NCI-H524 treated with DMSO at 0.1 percent for 48 hours (cell line): ENCODE measurements around the gene MED26.

Source experiments
- DNase-seq: peaks from one replicate; lab custom pipeline; 2025; lab: John Stamatoyannopoulos, UW

Gene MED26

DNA sequence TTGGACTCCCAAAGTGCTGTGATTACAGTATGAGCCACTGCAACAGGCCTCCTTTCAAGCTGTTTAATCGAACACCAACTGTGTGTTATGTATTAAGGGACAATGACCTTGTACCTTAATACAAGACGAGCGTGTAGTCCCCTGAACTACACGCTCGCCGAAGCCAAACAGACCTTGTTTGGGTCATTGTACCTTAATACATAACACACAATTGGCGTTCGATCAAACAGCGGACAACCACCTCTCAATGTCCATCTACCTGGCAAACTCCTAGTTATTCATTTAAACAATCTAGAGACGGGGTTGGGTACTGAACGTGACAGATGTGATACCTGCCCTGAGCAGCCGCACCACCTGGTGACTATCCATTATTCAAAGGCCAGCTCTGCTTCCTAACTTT is 87.1 kb downstream of the MED26 start:
- DNase-seq: no peak

DNA sequence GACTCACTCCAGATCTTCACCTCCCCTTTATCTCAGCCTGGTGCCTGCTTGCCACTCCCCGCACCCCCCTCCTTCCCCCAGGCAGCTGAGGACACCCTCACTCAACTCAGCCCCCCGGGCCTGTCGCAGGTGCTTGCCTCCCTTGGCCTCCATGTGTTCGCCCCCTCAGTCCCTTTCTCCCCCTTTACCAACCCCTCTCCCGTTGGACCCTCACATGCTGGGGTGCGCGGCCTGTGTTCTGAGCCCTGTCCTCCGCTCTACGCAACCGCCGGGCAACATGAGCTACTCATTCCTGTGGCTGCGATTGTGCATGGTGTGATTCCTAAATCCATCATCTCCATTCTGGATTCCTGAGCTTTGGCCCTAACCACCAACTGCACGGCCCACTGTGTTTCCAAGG is 90.9 kb downstream of the MED26 start:
- DNase-seq: no peak

GRCh38 chr19:16536130-16536529 is 91.9 kb downstream of the MED26 start:
- no peak for DNase-seq

DNA sequence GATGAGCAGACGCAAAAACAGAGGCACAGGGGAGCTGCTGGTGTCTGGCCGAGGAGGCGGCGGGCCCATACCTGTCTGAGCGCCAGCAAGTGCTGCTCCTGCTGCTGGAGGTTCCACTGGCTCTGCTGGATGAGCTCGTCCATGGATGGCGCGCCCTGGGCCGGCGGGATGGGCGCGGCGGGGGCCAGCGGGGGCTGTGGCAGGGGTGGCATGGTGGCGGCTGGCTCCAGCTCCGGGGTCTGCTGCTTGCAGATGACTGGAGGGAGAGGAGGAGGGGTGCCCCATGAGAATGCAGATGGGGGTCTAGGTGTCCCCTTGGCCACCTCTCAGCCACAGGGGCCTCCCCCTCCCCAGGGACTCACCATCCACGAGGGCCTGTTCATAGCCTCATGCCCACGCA is 92.6 kb downstream of the MED26 start:
- no peak for DNase-seq

GRCh38 chr19:16532440-16533234 is 95.4 kb downstream of the MED26 start:
- no peak for DNase-seq

DNA sequence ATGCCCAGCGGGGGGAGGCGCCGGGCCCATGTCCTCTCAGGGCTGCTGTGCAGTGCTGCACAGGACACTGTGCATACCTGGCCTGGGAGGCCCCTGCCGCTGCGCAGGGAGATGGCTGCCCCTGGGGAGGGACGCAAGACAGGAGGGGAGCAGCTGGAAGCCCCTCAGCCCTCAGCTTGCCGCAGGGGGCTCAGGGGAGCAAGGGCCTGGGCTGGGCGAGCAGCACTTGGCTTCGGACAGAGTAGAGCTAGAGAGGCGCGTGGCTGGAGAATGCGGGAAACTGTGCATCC is 96.7 kb downstream of the MED26 start:
- DNase-seq: no peak

- DNase-seq: no peak
Measured at GRCh38 chr19:16530540-16531379, 97.2 kb downstream of the MED26 start.

DNA sequence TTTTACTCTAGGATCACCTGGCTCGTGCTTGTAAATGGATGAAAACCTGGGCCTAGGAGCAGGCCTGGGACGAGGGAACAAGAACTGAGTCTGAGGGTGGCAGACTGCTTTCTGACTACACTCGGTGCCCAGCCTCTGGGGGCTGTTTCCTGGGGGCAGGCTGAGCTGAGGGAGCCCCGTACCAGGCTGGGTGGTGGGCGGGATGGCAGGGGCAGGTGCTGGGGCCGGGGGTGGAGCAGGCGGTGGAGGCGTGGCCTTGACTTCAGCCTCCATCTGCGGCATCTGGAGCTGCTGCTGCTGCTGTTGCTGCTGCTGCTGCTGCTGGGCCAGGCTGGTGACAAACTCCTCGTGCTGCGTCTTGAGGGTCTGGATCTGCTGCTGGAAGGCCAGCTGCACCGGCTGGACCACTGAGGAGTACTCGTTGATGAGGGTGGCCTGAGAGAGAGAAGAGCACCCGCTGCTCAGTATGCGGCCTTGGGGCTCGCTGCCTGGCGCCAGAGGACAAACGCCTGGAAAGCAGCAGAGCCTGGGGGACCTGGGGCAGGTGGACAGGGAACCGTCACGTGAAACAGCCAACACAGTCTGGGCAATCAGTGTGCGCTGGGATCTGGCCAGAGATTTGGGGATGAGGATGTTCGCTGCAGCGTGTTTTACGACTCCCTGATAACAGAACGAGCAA is 98.4 kb downstream of the MED26 start:
- DNase-seq: no peak

- DNase-seq: no peak
Measured at GRCh38 chr19:16527971-16528521, 100.0 kb downstream of the MED26 start.

DNA sequence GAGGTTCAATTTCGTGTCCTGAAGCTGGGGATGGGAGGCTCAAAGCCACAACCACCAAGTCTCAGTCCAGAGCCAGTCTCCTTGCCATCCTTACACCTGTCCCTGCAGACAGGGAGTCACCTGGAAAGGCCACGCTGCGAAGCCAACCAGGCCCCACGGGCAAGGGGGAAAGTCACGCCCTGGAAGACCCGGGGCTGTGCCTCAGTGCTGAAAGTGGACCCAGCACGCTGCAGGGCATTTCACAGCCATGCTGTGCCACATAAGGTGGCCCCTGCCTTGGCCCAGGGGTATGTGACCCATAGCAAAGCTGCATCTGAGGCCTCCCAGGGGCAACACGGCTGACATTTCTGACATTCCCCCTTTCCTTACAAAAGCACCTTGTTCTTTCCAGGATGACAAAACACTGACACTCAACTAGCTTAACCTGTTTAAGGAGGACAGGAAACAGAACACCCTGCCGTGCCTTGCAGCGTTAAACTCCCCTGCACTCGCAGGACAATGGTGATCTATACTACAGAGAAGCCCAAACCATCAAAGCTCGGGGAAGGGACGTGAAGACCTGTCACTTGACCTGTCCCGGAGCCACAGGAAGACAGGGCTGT is 100.6 kb downstream of the MED26 start:
- no peak for DNase-seq

GRCh38 chr19:16525751-16526481 is 102.1 kb downstream of the MED26 start:
- no peak for DNase-seq

DNA sequence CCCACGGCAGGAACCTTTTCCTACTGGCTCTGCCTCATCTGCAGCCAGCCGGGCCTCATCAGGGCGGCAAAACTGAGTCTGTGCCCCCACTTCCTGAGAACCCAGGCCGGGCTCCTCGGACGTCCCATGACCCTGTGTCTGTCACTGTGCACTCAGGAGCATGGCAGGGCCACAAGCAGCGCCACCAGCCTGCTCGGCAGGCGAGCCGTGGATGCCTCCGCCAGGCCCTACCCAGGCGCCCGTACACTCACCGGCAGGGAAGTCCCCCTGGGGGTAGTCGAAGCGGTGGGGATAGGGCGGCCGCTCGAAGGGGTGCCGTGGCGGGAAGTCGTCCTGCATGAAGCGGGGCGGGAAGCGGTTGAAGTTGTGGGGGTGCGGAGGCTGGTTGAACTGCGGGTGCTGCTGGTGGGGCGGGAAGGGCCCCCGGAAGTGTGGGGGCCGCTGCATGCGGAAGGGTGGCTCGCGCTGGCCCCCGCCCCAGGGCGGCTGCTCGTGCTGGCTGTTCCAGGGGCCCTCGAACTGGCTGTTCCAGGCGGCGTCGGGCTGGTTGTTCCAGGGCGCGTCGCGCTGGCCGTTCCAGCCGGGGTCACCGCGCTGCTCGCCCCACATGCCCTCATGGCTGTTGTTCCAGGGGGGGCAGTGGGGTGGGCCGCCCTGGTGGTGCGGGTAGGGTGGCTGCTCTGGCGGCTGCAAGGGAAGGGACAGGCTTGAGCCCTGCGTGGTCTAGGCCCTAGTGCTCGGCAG is 102.8 kb downstream of the MED26 start:
- no peak for DNase-seq
